Hematopoietic multipotent progenitor cell treated with erythropoietin and hydrocortisone succinate and interleukin-3 and kit ligand, for 4 days (in vitro differentiated cells): ENCODE measurements around the gene SUSD2.
A peak's percentile ranks its signal among the peaks of the same experiment; 100 is the strongest.
"Not testable (repeated sequence)": the region's sequence is repeated elsewhere in the genome, so short reads cannot be mapped to it uniquely, and the experiment has no call there.

Experiments used
- DNase-seq: peaks from one replicate; pipeline ENCODE4 v3.0.0-alpha.2; 2015

SUSD2 gene

DNA sequence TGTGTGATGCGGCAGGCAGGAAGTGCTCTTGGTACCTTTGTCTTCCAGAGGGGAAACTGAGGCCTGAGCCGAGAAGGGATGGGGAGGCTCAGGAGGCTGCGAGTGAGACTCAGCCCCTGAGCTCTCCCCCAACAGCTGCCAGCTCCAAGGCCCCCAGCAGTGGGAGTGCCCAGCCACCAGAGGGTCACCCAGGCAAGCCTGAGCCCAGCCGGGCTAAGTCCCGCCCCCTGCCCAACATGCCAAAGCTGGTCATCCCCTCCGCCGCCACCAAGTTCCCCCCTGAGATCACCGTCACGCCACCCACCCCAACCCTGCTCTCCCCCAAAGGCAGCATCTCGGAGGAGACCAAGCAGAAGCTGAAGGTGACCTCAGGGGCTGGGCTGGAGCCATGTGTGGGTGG lies 3.8 kb upstream of the SUSD2 start:
- no peak for DNase-seq

DNA sequence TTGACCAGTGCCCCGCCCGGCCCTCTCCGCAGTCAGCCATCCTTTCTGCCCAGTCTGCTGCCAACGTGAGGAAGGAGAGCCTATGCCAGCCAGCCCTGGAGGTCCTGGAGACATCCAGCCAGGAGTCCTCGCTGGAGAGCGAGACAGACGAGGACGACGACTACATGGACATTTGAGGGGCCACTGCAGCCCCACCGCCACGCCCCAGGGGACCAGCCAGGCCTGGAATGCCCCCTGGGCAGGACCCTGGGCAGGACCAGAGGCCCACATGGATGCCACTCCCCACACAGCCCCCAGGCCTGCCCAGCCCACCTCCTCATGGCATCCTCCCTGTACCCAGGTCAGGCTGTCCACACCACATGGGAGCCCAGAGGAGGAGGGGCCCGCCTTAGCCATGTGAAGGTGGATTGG lies 3.3 kb upstream of the SUSD2 start:
- DNase-seq = no peak

DNA sequence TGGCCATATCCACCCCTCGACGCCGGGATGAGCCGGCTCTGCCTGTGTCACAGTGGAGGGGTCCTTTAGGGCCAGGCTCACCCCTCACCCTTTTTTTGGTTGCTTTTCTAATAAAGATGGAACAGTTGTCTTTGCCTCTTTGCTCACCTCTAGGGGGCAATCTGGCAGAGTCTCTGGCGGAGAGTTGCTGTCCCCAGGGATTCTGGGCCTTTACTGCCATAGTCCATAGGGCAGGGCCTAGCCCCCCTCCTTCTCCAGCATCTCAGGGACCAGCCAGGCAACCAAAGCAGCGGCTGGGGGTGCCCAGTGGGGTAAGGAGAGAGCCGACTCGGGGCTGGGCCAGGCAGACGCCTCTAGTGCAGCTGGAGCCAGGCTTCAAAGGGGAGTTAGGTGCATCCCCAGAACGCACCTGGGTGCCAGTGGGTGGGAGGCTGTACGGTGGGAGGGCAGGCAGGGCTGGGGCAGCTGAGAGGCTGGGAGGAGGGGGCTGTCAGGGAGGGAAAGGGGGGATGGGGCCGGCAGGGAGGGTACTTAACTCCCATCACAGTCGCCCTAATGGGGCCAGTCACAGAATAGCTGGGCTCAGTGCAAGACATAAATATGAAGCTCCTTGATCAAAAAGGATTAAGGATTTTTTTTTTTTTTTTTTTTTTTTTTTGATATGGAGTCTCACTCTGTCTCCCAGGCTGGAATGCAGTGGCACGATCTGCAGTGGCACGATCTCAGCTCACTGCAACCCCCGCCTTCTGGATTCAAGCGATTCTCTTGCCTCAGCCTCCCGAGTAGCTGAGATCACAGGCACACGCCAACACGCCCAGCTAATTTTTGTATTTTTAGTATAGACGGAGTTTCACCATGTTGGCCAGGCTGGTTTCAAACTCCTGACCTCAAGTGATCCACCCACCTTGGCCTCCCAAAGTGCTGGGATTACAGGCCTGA lies 2.5 kb upstream of the SUSD2 start:
- DNase-seq = peak; percentile 29

DNA sequence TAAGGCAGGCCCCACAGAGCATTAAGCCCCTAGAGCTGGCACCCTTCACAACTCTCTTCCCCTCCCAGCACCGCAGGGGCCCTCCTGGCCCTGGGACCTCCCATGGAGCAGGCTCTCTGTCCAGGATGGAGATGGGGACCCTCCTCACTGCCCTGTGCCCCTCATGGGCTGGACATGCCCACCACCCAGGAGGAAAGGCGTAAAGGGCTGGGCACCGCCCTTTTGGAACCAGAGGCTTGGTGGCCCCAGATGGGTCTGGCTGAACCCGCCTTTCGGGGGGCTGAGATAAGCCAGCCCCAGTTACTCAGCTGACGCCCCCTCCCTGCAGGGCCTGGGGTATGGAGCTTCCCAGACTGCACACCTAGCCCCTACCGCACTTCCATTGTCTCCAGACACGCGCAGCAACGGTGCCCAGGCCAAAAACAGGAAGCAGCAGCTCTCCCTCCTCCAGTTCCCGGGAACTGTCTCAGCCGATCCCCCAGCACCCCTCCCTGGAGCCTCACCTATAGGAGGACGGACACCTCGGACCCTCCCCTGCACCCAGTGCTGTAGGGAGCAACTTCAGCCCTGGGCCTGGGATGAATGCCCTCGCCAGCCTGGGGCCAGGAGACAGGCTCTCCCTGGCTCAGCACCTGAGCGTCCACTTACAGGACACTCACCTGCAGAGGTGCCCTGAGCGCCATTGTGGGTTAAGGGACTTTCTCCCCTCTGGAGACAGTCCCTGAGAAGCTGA lies 1.6 kb upstream of the SUSD2 start:
- DNase-seq = no peak

DNA sequence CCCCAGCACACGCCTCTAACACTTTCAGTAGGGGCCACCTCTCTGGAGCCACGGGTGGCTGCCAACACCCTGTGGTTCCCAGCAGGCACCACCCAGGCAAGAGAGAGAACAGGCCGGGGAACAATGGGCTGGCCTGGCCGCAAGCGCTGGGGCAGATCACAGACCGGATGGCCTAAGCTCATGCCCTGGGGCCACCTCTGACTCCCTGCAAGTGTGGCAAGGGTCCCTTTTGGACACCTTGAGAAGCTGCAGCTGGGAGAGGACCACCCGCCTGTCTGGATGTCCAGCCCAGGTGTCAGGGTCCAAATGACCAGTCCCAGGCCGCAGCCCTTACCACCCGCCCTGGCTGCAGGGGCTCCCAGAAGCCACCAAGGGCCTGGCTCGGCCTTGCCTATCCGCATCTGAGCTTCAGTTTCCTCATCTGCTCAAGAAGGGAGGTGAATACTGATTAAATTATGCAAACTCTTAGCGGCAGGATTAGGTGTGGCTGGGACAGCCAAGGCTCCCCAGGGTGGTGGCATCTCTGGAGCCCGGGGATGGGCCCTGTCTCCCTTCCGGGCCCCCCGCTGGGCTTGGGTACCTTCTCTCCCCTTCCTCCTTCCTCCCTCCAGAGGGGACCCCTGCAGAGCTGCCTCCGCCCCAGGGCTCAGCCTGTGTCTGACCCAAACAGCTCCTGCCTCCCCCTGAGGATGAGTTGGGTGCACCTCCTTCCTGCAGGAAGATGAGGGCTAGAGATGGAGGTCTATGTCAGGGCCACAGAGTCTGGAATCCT lies 785 bp upstream of the SUSD2 start:
- DNase-seq = no peak

DNA sequence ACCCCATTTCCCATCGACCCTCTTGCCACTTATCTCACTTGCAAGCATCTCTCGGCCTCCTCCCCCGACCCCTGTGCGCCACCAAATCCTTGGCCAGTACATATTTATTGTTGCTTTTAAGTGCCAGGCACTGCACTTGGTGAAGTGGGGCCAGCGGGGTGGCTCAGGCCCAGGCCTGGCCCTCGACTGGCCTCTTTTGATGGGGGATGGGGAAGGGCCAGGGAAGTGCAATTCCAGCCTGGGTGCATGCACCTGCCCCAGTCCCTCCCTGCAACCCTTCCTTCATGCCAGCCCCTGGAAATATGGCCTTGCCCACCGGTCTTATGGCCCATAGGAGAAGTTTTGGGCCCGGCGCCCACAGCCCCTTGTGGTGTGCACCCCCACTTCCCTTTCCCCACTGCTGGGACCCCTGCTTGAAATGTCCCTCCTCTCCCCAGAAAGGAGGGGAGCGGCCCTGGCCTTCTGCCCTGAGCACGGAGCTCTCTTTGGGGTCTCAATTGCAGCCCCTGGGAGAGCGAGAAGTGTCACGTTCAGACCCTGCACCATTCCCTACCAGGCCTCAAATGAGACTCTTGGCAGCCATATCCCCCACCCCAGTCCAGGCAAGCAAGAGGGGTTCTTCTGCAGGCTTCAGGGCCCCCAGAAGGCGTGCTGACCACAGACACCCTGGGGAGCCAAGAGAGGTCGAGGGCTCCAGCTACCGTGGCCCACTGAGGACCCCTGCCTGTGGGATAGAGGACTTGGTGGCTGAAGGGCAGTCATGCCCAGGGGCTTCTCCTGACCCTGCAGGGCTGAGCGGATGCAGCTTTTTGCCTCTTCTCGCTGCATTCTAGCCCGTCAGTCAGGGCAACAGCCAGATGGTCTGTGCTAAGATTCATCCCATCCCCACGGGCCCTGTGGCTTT lies 961 bp downstream of the SUSD2 start:
- peak; percentile 50 for DNase-seq

DNA sequence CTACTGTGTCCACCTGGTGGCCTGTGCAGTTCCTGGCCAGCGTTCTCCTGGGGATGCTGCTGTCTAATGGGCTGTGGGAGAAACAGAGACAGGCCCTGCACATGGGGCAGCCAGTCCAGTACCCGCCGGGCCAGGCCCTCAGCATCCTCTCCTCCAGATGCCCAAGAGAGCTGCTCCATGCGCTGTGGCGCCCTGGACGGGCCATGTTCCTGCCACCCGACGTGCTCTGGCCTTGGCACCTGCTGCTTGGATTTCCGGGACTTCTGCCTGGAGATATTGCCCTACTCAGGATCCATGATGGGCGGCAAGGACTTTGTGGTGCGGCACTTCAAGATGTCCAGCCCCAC lies 1.6 kb downstream of the SUSD2 start:
- DNase-seq = not testable (repeated sequence)

DNA sequence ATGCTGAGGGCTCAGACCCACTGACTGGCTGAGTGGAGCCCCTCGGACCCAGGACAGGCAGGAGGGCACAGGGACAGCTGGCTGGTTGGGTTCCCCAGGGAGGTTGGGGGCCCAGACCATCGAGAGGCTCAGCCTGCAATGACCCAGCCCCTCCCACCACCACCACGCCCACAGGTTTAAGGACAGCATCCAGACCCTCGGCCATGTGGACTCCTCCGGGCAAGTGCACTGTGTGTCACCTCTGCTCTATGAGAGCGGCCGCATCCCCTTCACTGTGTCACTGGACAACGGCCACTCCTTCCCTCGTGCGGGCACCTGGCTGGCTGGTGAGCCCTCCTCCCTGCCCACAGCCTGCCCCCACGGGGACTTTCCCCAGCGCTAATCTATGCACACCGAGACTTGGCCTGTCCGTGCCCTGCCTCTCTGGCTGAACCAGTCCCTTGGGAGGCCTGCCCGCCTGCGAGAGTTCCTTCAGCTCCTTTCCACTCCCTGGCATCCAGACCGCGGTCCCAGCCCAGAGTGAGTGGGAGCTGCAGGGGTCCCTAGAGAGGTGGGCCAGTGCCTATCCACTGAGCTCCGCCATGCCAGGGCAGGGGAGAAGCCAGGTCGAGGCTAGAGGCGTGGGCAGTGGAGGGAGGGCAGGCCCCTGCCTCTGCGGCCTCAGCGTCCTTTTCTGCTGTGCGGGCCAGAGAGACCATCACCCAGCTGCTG lies 2.2 kb downstream of the SUSD2 start:
- no peak for DNase-seq

DNA sequence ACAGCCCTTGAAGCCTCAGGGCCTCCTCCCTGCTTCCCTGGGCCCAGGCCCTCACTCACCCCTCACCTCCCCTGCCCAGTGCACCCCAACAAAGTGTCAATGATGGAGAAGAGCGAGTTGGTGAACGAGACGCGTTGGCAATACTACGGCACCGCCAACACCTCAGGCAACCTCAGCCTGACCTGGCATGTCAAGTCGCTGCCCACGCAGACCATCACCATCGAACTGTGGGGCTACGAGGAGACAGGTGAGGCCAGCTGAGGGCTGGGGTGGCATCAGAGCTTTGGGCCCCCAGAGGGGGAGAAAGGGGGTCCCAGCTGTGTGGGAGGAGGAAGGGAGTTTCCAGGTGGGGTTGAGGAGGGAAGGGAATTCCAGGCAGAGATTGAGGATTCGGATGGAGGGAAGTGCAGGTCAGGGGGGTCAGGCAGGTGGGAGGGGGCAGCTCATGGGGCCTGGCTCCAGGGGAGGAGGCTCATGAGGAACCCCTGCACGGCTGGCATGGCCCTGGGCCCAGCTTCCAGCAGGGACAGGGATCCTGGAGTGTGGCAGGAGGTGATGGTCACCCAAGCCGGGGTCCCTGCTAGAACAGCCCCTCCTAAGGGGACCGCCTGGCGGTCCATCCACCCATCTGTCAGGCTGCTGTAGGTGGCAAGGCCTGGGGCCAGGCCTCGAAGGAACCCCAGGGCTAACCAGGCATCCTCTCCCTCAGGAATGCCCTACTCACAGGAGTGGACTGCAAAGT lies 2.9 kb downstream of the SUSD2 start:
- no peak for DNase-seq

DNA sequence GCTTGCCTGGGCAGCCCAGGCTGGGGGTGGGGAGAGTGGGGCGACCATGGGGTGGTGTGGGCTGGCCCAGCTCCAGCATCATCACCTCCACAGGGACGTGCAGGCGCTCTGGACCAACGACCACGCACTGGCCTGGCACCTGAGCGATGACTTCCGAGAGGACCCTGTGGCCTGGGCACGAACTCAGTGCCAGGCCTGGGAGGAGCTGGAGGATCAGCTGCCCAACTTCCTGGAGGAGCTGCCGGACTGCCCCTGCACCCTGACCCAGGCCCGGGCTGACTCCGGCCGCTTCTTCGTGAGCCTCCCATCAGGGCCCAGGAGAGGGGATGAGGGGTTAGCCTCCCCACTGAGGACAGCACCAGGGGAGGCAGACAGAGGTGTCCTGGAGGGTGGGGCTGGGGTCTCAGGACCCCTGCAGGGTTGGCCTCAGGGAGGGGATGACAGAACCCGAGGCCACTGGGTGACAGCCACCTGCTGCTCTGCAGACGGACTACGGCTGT lies 3.8 kb downstream of the SUSD2 start:
- no peak for DNase-seq

DNA sequence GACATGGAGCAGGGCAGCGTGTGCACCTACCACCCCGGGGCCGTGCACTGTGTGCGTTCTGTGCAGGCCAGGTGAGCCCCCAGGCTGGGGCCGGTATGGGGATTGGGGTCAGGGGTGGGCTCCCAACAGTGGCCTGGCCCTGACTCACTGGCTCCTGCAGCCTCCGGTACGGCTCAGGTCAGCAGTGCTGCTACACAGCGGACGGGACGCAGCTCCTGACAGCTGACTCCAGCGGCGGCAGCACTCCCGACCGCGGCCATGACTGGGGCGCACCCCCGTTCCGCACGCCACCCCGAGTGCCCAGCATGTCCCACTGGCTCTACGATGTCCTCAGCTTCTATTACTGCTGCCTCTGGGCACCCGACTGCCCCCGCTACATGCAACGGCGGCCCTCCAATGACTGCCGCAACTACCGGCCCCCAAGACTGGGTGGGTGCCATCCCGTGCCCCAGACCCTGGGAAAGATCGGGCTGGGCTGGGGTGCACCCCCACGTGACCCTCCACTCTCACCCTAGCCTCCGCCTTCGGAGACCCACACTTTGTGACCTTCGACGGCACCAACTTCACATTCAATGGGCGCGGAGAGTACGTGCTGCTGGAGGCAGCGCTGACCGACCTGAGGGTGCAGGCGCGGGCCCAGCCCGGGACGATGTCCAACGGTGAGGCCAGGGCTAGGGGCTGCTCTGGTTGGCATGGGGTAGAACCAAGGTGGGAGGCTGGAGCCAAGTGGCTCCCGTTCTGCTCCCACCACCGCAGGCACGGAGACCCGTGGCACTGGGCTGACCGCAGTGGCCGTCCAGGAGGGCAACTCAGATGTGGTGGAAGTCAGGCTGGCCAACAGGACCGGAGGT lies 4.4 kb downstream of the SUSD2 start:
- no peak for DNase-seq

DNA sequence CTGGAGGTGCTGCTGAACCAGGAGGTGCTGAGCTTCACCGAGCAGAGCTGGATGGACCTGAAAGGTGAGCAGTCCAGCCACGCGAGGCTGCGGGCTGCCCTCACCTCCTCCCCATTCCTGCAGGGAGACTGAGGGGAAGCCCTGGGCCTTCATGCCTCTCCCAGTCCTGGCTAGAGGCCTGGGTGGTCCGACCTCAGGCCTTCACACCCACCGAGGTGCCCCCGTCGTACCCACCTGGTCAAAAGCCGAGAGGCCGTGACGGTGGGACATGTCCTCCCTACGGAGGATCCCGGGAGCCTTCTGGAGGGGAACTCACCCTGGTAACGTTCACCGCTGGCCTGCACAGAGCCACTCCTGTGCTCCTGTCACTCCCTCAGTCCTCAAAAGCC lies 5.1 kb downstream of the SUSD2 start:
- DNase-seq = no peak

DNA sequence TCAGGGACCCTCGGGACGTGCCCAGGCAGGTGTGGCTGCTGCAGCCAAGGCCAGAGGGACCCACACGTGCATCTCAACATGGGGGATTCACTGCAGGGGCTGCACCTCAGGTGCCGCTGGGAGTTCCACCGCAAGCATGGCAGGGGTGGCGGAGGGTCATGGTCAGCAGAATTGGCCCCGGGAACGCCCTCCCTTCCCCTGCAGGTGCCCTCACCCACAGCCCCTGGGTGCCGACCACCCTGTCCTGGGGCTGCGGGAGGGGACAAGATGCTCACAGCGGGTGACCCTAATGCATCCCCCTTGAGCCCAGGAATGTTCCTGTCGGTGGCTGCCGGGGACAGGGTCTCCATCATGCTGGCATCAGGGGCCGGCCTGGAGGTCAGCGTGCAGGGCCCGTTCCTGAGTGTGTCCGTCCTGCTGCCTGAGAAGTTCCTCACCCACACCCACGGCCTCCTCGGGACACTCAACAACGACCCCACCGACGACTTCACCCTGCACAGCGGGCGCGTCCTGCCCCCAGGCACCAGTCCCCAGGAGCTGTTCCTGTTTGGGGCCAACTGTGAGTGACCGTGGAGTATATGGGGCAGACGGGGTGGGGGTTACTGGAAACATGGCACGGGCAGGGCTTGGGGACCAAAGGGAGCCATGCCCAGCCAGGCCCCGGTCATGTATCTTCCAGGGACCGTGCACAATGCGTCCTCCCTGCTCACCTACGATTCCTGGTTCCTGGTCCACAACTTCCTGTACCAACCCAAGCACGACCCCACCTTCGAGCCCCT lies 5.8 kb downstream of the SUSD2 start:
- no peak for DNase-seq

DNA sequence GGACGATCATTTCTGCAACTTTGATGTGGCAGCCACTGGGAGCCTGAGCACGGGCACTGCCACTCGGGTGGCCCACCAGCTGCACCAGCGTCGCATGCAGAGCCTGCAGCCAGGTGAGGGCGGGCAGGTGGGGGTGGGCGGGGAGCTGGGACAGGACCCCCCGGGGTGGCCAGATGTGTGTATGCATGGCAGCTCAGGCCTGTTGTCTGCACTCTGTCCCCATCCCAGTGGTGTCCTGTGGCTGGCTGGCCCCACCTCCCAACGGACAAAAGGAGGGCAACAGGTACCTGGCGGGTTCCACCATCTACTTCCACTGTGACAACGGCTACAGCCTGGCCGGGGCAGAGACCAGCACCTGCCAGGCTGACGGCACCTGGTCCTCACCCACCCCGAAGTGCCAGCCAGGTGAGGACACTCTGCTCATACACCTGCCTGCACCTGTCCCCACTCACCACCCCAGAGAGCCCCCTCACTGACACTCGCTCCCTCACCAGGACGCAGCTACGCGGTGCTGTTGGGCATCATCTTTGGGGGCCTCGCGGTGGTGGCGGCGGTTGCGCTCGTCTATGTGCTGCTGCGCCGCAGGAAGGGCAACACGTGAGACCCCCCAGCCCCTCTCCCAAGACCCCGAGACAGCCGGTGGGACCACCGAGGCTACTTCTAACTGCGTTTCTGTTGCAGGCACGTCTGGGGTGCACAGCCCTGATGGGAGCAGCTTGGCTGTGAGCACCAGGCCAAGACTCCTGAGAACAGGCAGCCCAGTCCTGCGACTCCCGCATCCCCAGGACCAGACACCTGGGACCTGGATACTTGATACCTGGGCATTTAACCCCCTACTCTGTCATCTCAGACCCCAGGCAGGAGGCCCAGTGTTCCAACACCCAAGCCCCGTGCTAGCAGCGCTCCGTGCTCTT lies 6.7 kb downstream of the SUSD2 start:
- no peak for DNase-seq

DNA sequence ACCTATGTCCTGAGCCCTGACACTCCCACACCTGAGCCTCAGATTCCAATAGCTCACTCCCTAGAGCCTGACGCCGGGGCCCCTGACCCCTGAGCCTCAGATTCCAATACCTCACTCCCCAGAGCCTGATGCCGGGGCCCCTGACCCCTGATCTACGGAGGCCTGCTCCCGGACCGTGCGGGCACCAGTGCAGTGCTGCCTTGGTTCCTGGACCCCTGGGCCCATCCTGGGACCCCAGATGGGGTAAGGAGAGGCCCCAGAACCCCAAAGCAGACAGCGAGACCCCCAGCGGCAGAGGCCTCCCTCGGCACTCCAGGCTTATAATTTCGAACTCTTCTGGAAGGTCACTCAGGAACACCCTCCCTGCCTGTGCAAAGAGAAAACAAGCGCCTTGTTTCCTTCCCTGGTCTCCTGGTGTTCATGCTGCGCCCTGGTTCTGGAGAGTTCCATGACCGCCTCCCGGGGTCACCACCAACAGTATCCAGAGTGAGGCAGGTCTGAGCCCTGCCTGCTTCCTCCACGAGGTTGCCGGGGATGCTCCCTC lies 7.5 kb downstream of the SUSD2 start:
- DNase-seq = no peak

DNA sequence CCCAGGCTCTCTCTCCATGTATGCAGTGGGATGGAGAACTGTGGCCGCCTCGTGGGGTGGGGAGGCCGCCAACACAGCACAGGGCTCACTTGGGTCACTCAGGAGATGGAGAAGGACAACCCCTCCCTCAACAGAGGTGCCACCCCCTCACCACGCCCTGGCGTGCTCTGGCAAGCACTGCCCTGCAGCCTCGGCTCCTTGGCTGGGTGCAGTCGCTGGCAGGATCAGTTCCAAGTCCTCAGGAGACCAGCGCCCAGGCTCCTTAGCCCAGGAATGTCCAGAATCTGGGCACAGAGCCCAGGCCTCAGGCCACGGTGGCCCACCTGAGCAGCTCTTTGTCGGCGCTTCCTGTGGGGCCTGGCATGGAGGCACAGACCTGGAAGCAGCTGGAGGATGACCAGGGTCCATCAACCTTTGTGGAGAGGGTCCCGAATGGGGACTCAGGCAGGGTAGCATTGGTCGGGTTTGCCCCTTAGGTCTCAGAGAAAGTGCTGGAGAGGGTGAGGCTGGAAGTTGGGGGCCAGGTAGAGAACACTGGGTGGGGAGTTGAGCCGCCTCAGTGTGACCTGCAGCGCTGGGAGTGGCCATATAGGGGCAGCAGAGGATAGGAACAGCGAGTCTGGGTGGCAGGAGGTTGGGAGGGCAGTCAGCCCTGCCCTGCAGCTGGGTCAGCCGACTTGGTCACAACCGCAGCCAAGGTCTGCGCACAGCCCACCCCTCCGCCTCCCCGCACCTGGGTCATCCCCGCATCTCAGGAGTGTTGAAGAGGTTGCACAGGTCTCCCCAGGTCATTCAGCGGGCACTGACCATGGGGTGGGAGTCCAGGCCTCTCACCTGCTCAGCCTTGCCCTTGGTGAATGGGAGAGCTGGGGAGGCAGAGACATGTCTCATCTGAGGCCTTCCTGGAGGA lies 8.2 kb downstream of the SUSD2 start:
- peak; percentile 83 for DNase-seq

DNA sequence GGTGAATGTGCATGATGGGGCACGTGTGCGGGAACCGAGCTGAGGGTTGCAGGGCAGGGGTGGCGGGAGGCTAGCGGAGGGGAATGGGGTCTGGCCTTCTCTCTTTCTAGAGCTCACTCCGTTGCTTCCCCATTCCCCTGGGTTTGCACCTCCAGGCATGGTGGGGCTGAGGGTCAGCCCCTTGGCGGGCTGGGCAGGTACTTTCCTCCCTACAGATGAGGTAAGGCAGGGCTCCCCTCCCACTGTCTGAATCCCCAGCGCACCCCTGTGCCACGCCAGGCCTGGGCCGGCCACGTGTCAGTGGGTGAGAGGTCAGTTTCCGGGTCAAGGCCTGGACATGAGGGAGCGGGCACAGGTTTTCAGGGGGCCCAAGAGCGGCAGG lies 8.9 kb downstream of the SUSD2 start:
- no peak for DNase-seq
